DND-41 (cell line): ENCODE data around the gene CENPP.

Source experiments
- EZH2 ChIP-seq: IDR thresholded peaks from 3 replicates; pipeline ENCODE4 v1.6.1; 2012; ENCODE audit warnings: borderline replicate concordance, low read depth, mild to moderate bottlenecking, moderate library complexity, low read length, inconsistent platforms; ENCODE audit not compliant: severe bottlenecking
- TF ChIP-seq, protein P1 (sequence below): IDR thresholded peaks from 2 replicates; pipeline ENCODE4 v1.5.1; 2012; ENCODE audit warnings: borderline replicate concordance, low read length, moderate library complexity, mild to moderate bottlenecking; ENCODE audit not compliant: poor library complexity, severe bottlenecking; ENCODE audit errors: extremely low read depth

DNA sequence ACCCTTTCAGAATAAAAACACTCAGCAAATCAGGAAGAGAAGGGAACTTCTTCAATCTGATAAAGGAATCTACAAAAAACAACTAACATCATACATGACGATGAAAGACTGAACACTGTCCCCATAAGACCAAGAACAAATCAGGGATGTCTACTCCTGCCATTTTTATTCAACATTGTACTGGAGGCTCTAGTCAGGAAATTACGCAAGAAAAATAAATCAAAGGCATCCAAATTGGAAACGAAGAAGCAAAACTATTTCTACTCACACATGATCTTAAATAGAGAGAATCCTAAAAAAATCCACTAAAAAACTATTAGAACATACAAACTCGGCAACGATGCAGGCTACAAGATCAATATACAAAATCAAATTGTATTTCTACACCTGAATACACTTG is 301.9 kb downstream of the CENPP start:
- TF ChIP-seq, protein P1, sequence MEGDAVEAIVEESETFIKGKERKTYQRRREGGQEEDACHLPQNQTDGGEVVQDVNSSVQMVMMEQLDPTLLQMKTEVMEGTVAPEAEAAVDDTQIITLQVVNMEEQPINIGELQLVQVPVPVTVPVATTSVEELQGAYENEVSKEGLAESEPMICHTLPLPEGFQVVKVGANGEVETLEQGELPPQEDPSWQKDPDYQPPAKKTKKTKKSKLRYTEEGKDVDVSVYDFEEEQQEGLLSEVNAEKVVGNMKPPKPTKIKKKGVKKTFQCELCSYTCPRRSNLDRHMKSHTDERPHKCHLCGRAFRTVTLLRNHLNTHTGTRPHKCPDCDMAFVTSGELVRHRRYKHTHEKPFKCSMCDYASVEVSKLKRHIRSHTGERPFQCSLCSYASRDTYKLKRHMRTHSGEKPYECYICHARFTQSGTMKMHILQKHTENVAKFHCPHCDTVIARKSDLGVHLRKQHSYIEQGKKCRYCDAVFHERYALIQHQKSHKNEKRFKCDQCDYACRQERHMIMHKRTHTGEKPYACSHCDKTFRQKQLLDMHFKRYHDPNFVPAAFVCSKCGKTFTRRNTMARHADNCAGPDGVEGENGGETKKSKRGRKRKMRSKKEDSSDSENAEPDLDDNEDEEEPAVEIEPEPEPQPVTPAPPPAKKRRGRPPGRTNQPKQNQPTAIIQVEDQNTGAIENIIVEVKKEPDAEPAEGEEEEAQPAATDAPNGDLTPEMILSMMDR = no peak
- no peak for TF ChIP-seq EZH2
